Sigmoid colon (tissue), 7 donors: Measurements from ENCODE around the gene GPR85. TPM values are rescaled to one million over a fixed set of nuclear protein-coding genes. Genes with fewer than 3 reads are reported as not detected.
A peak's percentile ranks its signal among the peaks of the same experiment; 100 is the strongest.

Experiments used
- DNase-seq: peaks from one replicate; pipeline ENCODE4 v3.0.0-alpha.2; 2019
- H3K27ac ChIP-seq, 4 donors: fragments of 200-600 bp; sonication (generic); one replicate each; pipeline ENCODE4 v1.5.1; 2016 to 2019; ENCODE audit warnings: mild to moderate bottlenecking in 1 of 4
- H3K27me3 ChIP-seq, 3 donors: fragments of 200-600 bp; sonication (generic); one replicate each; pipeline ENCODE4 v1.5.1; 2019; ENCODE audit warnings: mild to moderate bottlenecking in 1 of 3
- H3K36me3 ChIP-seq, 4 donors: fragments of 200-600 bp; sonication (generic); one replicate each; pipeline ENCODE4 v1.5.1; 2016 to 2019
- H3K4me1 ChIP-seq, 4 donors: fragments of 200-600 bp; sonication (generic); one replicate each; pipeline ENCODE4 v1.5.1; 2017 to 2019
- H3K4me3 ChIP-seq, 4 donors: fragments of 200-600 bp; sonication (generic); one replicate each; pipeline ENCODE4 v1.5.1; 2017 to 2019; ENCODE audit warnings: mild to moderate bottlenecking in 2 of 4, moderate library complexity in 1 of 4
- H3K9me3 ChIP-seq, 4 donors: fragments of 200-600 bp in 3 of 4; sonication (generic) in 3 of 4; one replicate each; pipeline versions ENCODE4 v1.5.1 to v1.6.1; 2013 to 2019
- EP300 ChIP-seq, 4 donors: sonication (generic); formaldehyde crosslinking; IDR thresholded peaks; one replicate each; pipeline ENCODE4 v1.6.1; 2017; ENCODE audit warnings: antibody characterized with exemption in 4 of 4
- POLR2A ChIP-seq, 2 donors: fragments of 450-650 bp; IDR thresholded peaks; one replicate each; pipeline ENCODE4 v1.6.1; 2016; ENCODE audit warnings: antibody characterized with exemption in 2 of 2, mild to moderate bottlenecking in 2 of 2, moderate library complexity in 2 of 2
- POLR2AphosphoS5 ChIP-seq, 4 donors: sonication (generic); formaldehyde crosslinking; IDR thresholded peaks; one replicate each; pipeline ENCODE4 v1.6.1; 2017; ENCODE audit warnings: antibody characterized with exemption in 4 of 4
- WGBS, 2 donors: extraction: QIAGEN DNeasy Blood & Tissue Kit; methylation state at CpG; one replicate each; pipeline ENCODE4 v1.1.7; 2013; 5-methylcytosine and 5-hydroxymethylcytosine counted together
- intact Hi-C: fragments of 100-400 bp; cut with DNase I; formaldehyde crosslinking; loops from one replicate; pipeline ENCODE4 v1.15.1; 2023
- polyA plus RNA-seq, 3 donors: library from polyadenylated mRNA; stranded (reverse); fragments of 200-250 nt; gene quantifications; one replicate each; pipeline ENCODE4 v1.2.3, GENCODE V29; 2013
- total RNA-seq, 4 donors: library from RNA; depleted of rRNA; stranded (reverse); fragments of >200 nt; gene quantifications; one replicate each; pipeline ENCODE4 v1.1.0, GENCODE V29; 2016
- TF ChIP-seq, protein P1 (sequence below), 4 experiments: fragments of 450-650 bp in 3 of 4; fragments of 200-600 bp in 1 of 4; IDR thresholded peaks; one replicate each; pipeline ENCODE4 v1.5.1; 2016 to 2019; ENCODE audit warnings: antibody characterized with exemption in 4 of 4, mild to moderate bottlenecking in 3 of 4, moderate library complexity in 2 of 4
- donor health status: healthy with polysubstance abuse.
- donor health status: Bipolar disorder and iron deficiency.
- donor health status: healthy.

Gene GPR85
- total and polyA plus RNA-seq, 7 donors = 0.16 to 6.1 (median 0.44) TPM; not detected in 1

DNA sequence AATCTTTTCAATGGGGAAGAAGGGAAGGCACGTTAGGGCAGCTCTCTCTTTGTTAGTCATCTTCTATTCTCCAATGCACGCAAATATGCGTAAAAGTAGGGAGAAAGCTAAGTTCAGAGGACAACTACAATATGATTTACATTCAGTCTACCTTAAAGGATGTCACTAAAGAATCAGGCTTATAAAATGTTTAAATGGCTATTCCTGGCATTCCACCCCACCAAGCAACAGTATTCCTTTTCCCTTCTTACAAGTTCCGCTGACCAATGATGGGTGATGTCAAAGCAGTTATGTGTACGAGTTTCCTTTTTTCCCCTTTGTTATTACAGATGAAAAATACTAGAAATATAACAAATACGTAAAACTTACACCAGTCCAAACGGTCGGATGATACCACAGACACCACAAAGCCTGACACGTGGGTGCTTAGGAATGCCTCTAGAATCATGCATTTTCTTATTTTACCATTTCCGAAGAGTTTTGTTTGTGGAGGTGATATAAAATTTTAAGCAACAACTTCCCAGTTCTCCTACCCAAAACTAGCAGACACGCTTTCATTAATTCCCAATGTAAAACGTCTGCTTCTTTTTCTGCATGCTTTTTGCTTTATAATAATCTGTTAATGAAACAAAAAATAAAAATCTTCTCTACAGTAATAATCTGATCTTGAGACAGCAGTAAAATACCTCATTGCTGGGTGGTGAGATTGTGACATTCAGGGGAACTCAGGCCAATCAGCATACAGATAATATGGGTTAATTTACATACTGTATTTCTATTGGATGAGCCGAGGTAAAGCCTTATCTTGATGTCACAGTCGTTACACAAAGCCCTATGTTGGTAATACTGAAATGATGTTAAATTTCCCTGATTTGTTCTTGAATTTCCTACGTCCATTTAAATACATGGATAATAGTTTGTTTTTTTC lies 708 bp upstream of the GPR85 start:
- no peak for DNase-seq
- TF ChIP-seq, protein P1, sequence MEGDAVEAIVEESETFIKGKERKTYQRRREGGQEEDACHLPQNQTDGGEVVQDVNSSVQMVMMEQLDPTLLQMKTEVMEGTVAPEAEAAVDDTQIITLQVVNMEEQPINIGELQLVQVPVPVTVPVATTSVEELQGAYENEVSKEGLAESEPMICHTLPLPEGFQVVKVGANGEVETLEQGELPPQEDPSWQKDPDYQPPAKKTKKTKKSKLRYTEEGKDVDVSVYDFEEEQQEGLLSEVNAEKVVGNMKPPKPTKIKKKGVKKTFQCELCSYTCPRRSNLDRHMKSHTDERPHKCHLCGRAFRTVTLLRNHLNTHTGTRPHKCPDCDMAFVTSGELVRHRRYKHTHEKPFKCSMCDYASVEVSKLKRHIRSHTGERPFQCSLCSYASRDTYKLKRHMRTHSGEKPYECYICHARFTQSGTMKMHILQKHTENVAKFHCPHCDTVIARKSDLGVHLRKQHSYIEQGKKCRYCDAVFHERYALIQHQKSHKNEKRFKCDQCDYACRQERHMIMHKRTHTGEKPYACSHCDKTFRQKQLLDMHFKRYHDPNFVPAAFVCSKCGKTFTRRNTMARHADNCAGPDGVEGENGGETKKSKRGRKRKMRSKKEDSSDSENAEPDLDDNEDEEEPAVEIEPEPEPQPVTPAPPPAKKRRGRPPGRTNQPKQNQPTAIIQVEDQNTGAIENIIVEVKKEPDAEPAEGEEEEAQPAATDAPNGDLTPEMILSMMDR (IDR thresholded peaks at IDR 0.05) = no peak
- intact Hi-C loops = no loop called here
- WGBS, 2 donors = 45 to 56% methylated on average over 15 of the region's 15 CpGs
- Histone ChIP-seq H3K27me3 (no peaks in the 10 kb centered on the region), H3K4me1 (peaks cover 0 to 18% (median 10%) of the 10 kb centered on the region in 4 donors), H3K4me3 (peak overlapping the region in 3 of 4 donors; percentile 49 to 54 (median 54)), H3K9me3 (no peaks in the 10 kb centered on the region), H3K36me3 (no peaks in the 10 kb centered on the region), H3K27ac (peak overlapping the region in 3 of 4 donors; percentile 19 to 45 (median 33))

DNA sequence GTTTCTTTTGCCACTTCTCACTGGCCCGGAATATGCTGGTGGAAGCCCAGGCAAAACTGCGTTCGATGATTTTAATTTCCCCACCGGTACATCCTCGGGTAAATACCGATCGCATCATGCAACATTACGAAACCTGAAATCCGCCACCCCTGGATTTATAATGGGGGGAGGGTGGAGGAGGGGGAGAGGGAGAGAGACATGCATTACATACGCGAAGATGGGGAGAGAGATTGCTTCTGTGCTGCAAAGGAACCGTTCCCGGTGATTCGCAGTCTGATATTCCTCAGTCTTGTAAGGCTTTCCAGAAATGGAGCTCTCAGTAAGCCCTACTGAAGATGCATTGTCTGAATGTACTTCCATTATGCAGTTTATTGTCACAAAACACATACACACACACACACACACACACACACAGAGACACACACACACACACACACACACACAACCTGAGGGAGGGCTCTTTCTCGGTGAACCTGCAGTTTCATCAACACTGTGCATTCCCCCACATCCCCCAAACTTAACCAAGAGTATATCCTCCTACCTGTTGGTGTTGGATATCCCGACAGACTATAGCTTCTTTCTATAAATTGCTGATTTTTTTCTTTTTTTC lies 741 bp downstream of the GPR85 start:
- Histone ChIP-seq H3K4me3 (peak overlapping the region; percentile 30 to 54 (median 52)), H3K9me3 (no peaks in the 10 kb centered on the region), H3K27me3 (no peaks in the 10 kb centered on the region), H3K4me1 (peaks cover 0 to 18% (median 10%) of the 10 kb centered on the region in 4 donors), H3K36me3 (no peaks in the 10 kb centered on the region), H3K27ac (no peak overlapping the region)
- intact Hi-C loops = no loop called here
- TF ChIP-seq EP300 (IDR thresholded peaks at IDR 0.05) (no peak), POLR2A (IDR thresholded peaks at IDR 0.05) (no peak), POLR2AphosphoS5 (IDR thresholded peaks at IDR 0.05) (no peak)
- TF ChIP-seq, protein P1 (IDR thresholded peaks at IDR 0.05) = no peak
- no peak for DNase-seq
- 28 to 31% methylated on average over 16 of the region's 16 CpGs for WGBS, 2 donors

DNA sequence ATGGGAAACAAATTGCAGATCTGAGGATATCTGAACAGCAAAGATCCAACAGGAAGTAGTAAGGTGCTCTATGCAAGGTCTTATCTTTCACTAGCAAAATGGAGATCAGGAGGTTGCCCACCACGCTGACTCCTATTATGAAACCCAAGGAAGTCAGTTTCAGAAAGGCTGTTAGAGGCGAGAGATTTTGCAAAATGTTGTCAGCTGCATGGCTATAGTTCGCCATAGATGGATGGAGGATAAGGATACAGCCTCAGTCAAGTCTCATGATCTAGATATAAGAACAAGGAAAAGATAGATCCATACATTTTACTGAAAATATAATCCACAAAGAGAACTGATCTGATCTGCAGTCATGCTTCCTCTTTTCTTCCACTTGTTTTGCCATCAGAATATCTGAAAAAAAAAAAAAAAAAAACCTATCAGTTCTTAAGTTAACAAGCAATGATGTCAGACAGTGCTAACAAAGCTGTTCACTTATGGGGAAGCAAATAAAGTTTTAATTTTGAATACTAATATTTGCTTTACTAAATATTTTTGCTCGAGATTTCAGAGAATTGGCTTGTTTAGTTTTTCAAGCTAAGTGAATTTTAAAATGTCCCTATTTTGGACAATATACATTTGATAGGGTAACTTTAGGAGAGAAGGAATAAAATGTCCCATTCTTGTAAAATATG lies 2.0 kb downstream of the GPR85 start:
- intact Hi-C loops = no loop called here
- 71 to 84% methylated on average over 4 of the region's 4 CpGs for WGBS, 2 donors
- no peaks in the 10 kb centered on the region for H3K27me3 ChIP-seq
- H3K4me3 ChIP-seq = no peak overlapping the region
- H3K36me3 ChIP-seq = no peaks in the 10 kb centered on the region
- no peak overlapping the region for H3K27ac ChIP-seq
- H3K9me3 ChIP-seq = no peaks in the 10 kb centered on the region
- no peak for DNase-seq
- TF ChIP-seq, protein P1 (IDR thresholded peaks at IDR 0.05) = no peak
- TF ChIP-seq EP300 (IDR thresholded peaks at IDR 0.05) = no peak
- no peak for TF ChIP-seq POLR2A (IDR thresholded peaks at IDR 0.05)
- no peak for TF ChIP-seq POLR2AphosphoS5 (IDR thresholded peaks at IDR 0.05)
- H3K4me1 ChIP-seq = peaks cover 0 to 18% (median 10%) of the 10 kb centered on the region in 4 donors

DNA sequence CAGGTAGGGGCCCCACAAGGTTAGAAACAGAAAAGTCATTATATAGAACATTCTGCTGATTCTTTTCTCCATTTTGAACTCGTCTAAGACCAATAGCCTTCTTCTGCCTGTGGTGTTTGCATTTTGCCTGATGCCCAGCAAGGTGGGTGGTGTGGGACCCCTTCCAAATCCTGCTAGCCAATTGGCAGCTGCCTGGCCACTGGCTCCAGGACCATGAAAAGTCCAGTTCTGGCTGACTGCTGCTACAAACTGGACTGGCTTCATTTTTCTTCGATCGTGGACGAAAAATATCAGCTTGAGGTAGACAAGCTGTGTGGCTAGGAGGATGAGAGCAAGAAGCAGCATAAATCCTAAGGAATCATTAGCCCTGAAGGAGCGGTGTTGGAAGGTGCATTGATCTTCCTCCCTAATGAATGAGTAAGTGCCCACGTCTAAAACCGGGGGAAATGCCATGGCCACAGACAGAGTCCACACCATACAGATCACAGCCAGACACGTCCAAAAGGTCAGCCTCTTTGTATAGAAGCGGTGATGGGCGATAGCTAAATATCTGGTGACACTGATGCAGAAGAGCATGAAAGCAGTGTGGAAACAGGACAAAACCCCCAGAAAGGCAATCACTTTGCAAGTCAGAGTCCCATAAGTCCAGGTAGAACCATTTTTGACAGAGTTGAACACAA lies 2.7 kb downstream of the GPR85 start:
- Histone ChIP-seq H3K9me3 (no peaks in the 10 kb centered on the region), H3K4me3 (no peak overlapping the region), H3K27me3 (no peaks in the 10 kb centered on the region), H3K36me3 (no peaks in the 10 kb centered on the region), H3K27ac (no peak overlapping the region), H3K4me1 (peaks cover 0 to 18% (median 10%) of the 10 kb centered on the region in 4 donors)
- TF ChIP-seq EP300 (IDR thresholded peaks at IDR 0.05) (no peak), POLR2A (IDR thresholded peaks at IDR 0.05) (no peak), POLR2AphosphoS5 (IDR thresholded peaks at IDR 0.05) (no peak)
- TF ChIP-seq, protein P1 (IDR thresholded peaks at IDR 0.05) = no peak
- intact Hi-C loops = no loop called here
- no peak for DNase-seq
- WGBS, 2 donors = 87 to 90% methylated on average over 10 of the region's 10 CpGs
